ENCODE data around the gene SEC23B. TPM values are rescaled to one million over a fixed set of nuclear protein-coding genes. Genes with fewer than 3 reads are reported as not detected.

SEC23B gene
- total and polyA plus RNA-seq, 2 donors (not counting 3 experiments of a cell fraction or from before 2014, with no cell fraction given), result 38.0 to 44.0 TPM

DNA sequence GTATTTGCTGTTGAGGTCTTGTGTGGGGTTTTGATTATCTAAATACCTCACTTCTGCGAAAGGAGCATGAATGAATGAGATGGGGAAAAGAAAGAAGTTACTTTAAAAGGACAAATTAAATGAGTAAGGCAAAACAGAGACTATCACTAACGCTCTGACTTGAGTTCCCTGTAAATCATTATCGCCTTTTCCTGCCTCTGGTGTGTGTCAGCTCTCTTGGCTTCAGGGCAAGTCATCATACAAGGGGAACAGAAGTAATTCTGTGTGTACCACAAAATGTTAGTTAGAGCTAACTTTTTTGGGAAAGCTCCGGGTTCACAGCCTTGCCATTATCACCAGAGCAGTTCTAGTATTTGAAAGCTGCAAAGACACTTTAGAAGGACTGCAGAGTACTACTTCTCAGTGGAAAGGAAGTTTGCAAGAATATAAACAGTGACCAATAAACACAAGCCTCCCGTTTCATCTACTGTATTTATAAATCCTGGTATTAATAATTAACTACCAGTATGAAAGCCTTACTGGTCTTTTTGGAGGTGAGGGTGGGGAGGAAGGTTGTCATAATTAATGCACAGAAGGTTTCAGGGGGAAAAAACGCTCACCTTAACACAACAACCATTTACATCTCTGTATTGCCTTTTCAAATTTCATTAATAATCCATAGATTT, 42.1 kb upstream of the SEC23B start:
- ChIA-PET CTCF (interaction anchor here (1.6 kb wide), 1 partner anchor 52 kb away, joined by 4 read pairs; no protein-coding TSS in a partner anchor), POLR2A (no interaction called here)
- Histone ChIP-seq H3K4me1 (ENCODE audit: control insufficient read depth, extremely low read depth, insufficient read depth, low read length) (peaks cover 13% of the 10 kb centered on the region), H3K36me3 (ENCODE audit: control insufficient read depth in 2 of 2, extremely low read depth in 1 of 2, insufficient read depth in 2 of 2, low read length in 2 of 2) (peaks cover 0 to 3% of the 10 kb centered on the region in 2 experiments), H3K4me3 (replicated peaks in 1 of 3; ENCODE audit: insufficient read depth in 1 of 3, low read depth in 1 of 3, low read length in 3 of 3) (peak overlapping the region in 1 of 3 experiments; percentile 99), H3K27ac (ENCODE audit: insufficient read depth, low read depth, low read length) (no peak overlapping the region), H3K9me3 (replicated peaks; ENCODE audit: control insufficient read depth, insufficient read depth, low read length) (no peaks in the 10 kb centered on the region), H3K4me2 (ENCODE audit: insufficient read depth, low read length) (peak overlapping the region; percentile 94), H2AFZ (ENCODE audit: low read depth, low read length) (peak overlapping the region; percentile 36), H4K20me1 (replicated peaks; ENCODE audit: control insufficient read depth, extremely low read depth, insufficient read depth, low read length) (no peaks in the 10 kb centered on the region), H3K27me3 (ENCODE audit: control insufficient read depth in 2 of 2, insufficient read depth in 2 of 2, low read length in 2 of 2) (no peaks in the 10 kb centered on the region), H3K79me2 (ENCODE audit: control insufficient read depth, insufficient read depth, low read length) (peaks cover 30% of the 10 kb centered on the region), H3K9ac (replicated peaks; ENCODE audit: extremely low read depth, insufficient read depth, low read length) (no peak overlapping the region), H3K9me1 (replicated peaks; ENCODE audit: control insufficient read depth, extremely low read depth, insufficient read depth, low read length) (no peaks in the 10 kb centered on the region)
- FAIRE-seq (no peak), DNase-seq (ENCODE audit: low read depth, low spot score) (no peak)
- dilution Hi-C loops (cut with MboI; ENCODE audit: extremely low pct_ligation_motif_present, low sequenced_read_pairs) (no loop called here), intact Hi-C loops (cut with micrococcal nuclease) (loop anchor here (5.0 kb wide), 2 partner anchors 178 to 328 kb away; partner anchors contain the start of genes KAT14, PET117 and ZNF133)
- BruUV-seq (replicated peaks), result no TSS peak
- TF ChIP-seq FOS (IDR thresholded peaks at IDR 0.05; ENCODE audit: borderline replicate concordance, insufficient read depth, low read length) (no peak), POLR2A (IDR thresholded peaks at IDR 0.05; ENCODE audit: low read depth, low read length) (no peak), EZH2 (IDR thresholded peaks at IDR 0.05; ENCODE audit: borderline replicate concordance, low read depth, low read length, severe bottlenecking) (no peak), MYC (IDR thresholded peaks at IDR 0.05; ENCODE audit: low read depth, low read length) (no peak), POLR2AphosphoS5 (IDR thresholded peaks at IDR 0.05; ENCODE audit: insufficient read depth, low read depth, low read length) (no peak), GATA2 (IDR thresholded peaks at IDR 0.05; ENCODE audit: insufficient read depth, insufficient read length, low read depth, low read length) (no peak), JUN (IDR thresholded peaks at IDR 0.05; ENCODE audit: borderline replicate concordance, insufficient read depth, insufficient read length, low read depth) (no peak)
- TF ChIP-seq, protein P1, sequence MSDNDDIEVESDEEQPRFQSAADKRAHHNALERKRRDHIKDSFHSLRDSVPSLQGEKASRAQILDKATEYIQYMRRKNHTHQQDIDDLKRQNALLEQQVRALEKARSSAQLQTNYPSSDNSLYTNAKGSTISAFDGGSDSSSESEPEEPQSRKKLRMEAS (IDR thresholded peaks at IDR 0.05; ENCODE audit: insufficient read depth, insufficient read length), result no peak
- TF ChIP-seq, protein P2, sequence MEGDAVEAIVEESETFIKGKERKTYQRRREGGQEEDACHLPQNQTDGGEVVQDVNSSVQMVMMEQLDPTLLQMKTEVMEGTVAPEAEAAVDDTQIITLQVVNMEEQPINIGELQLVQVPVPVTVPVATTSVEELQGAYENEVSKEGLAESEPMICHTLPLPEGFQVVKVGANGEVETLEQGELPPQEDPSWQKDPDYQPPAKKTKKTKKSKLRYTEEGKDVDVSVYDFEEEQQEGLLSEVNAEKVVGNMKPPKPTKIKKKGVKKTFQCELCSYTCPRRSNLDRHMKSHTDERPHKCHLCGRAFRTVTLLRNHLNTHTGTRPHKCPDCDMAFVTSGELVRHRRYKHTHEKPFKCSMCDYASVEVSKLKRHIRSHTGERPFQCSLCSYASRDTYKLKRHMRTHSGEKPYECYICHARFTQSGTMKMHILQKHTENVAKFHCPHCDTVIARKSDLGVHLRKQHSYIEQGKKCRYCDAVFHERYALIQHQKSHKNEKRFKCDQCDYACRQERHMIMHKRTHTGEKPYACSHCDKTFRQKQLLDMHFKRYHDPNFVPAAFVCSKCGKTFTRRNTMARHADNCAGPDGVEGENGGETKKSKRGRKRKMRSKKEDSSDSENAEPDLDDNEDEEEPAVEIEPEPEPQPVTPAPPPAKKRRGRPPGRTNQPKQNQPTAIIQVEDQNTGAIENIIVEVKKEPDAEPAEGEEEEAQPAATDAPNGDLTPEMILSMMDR (IDR thresholded peaks at IDR 0.05; ENCODE audit: extremely low read depth in 1 of 2, insufficient read depth in 1 of 2, low read depth in 1 of 2, low read length in 2 of 2), result no peak

Data from endothelial cell of umbilical vein (primary cell).